Mesenchymal stem cell (in vitro differentiated cells and primary cell): ENCODE measurements around the gene SLC35F3.

Experiments
- DNase-seq: peaks from one replicate; pipeline ENCODE4 v3.0.0-alpha.2; 2013
- H2AFZ ChIP-seq: one replicate; pipeline ENCODE4 v1.6.1; 2013; ENCODE audit warnings: low read depth, mild to moderate bottlenecking, control low read depth, inconsistent platforms, low read length, moderate library complexity
- H2AK5ac ChIP-seq: 2 replicates; pipeline ENCODE4 v1.6.1; 2013; ENCODE audit warnings: low read length, moderate library complexity, mild to moderate bottlenecking, inconsistent platforms; ENCODE audit not compliant: severe bottlenecking
- H2BK120ac ChIP-seq: one replicate; pipeline ENCODE4 v1.6.1; 2013; ENCODE audit warnings: low read depth, mild to moderate bottlenecking, inconsistent platforms, low read length, moderate library complexity
- H2BK12ac ChIP-seq, 2 experiments: one replicate each; pipeline ENCODE4 v1.6.1; 2013; ENCODE audit warnings: inconsistent platforms in 2 of 2, low read length in 2 of 2, mild to moderate bottlenecking in 2 of 2, moderate library complexity in 2 of 2, control low read depth in 1 of 2
- H2BK15ac ChIP-seq: one replicate; pipeline ENCODE4 v1.6.1; 2013; ENCODE audit warnings: mild to moderate bottlenecking, low read depth, inconsistent platforms; ENCODE audit not compliant: poor library complexity, severe bottlenecking
- H2BK5ac ChIP-seq: 2 replicates; pipeline ENCODE4 v1.6.1; 2013; ENCODE audit warnings: low read depth, mild to moderate bottlenecking, low read length, control low read depth, inconsistent platforms; ENCODE audit not compliant: poor library complexity, severe bottlenecking
- H3K14ac ChIP-seq, 2 experiments: one replicate each; pipeline ENCODE4 v1.6.1; 2013; ENCODE audit warnings: inconsistent platforms in 2 of 2, low read length in 2 of 2, control low read depth in 1 of 2, mild to moderate bottlenecking in 1 of 2, moderate library complexity in 1 of 2
- H3K18ac ChIP-seq, 2 experiments: one replicate each; pipeline ENCODE4 v1.6.1; 2013; ENCODE audit warnings: inconsistent platforms in 2 of 2, low read length in 2 of 2, control low read depth in 1 of 2, low read depth in 1 of 2, mild to moderate bottlenecking in 1 of 2
- H3K23ac ChIP-seq, 2 experiments: one replicate each; pipeline ENCODE4 v1.6.1; 2013; ENCODE audit warnings: inconsistent platforms in 2 of 2, low read length in 2 of 2, mild to moderate bottlenecking in 2 of 2, moderate library complexity in 2 of 2, control low read depth in 1 of 2
- H3K27ac ChIP-seq: 2 replicates; pipeline ENCODE4 v1.5.1; 2013; ENCODE audit warnings: mild to moderate bottlenecking, moderate library complexity, low read length, control low read depth, inconsistent platforms; ENCODE audit not compliant: poor library complexity, severe bottlenecking
- H3K27me3 ChIP-seq, 2 experiments: 2 replicates each; pipeline versions ENCODE4 v1.6.1 to v1.7.0; 2013; ENCODE audit warnings: low read length in 2 of 2, mild to moderate bottlenecking in 2 of 2, moderate library complexity in 2 of 2, control low read depth in 1 of 2, inconsistent platforms in 1 of 2; ENCODE audit not compliant: control insufficient read depth in 1 of 2, insufficient read depth in 1 of 2
- H3K36me3 ChIP-seq, 2 experiments: 2 replicates each; pipeline versions ENCODE4 v1.6.1 to v1.7.0; 2013; ENCODE audit warnings: low read length in 2 of 2, control low read depth in 1 of 2, inconsistent platforms in 1 of 2, low read depth in 1 of 2, mild to moderate bottlenecking in 1 of 2; ENCODE audit not compliant: insufficient read depth in 2 of 2, control insufficient read depth in 1 of 2
- H3K4ac ChIP-seq, 2 experiments: one replicate each; pipeline ENCODE4 v1.6.1; 2013; ENCODE audit warnings: inconsistent platforms in 2 of 2, low read length in 2 of 2, mild to moderate bottlenecking in 2 of 2, moderate library complexity in 2 of 2, control low read depth in 1 of 2, low read depth in 1 of 2
- H3K4me1 ChIP-seq: 2 replicates; pipeline ENCODE4 v1.6.1; 2013; ENCODE audit warnings: low read depth, low read length, control low read depth; ENCODE audit not compliant: control insufficient read depth, insufficient read depth
- H3K4me2 ChIP-seq: 2 replicates; pipeline ENCODE4 v1.6.1; 2013; ENCODE audit warnings: low read length, mild to moderate bottlenecking, inconsistent platforms; ENCODE audit not compliant: poor library complexity, severe bottlenecking
- H3K4me3 ChIP-seq, 2 experiments: 2 replicates each; pipeline versions ENCODE4 v1.5.1 to v1.7.0; 2013; ENCODE audit warnings: low read length in 2 of 2, mild to moderate bottlenecking in 2 of 2, control low read depth in 1 of 2, low read depth in 1 of 2; ENCODE audit not compliant: insufficient read depth in 1 of 2
- H3K79me1 ChIP-seq: replicated peaks from 2 replicates; pipeline ENCODE4 v1.6.1; 2013; ENCODE audit warnings: mild to moderate bottlenecking, control low read depth, low read length, inconsistent platforms; ENCODE audit not compliant: poor library complexity, severe bottlenecking
- H3K9ac ChIP-seq: 2 replicates; pipeline ENCODE4 v1.7.0; 2013; ENCODE audit warnings: mild to moderate bottlenecking, low read length, moderate library complexity
- H3K9me3 ChIP-seq: 2 replicates; pipeline ENCODE4 v1.7.0; 2013; ENCODE audit warnings: mild to moderate bottlenecking, low read length; ENCODE audit not compliant: control insufficient read depth
- H4K8ac ChIP-seq: one replicate; pipeline ENCODE4 v1.6.1; 2013; ENCODE audit warnings: inconsistent platforms, mild to moderate bottlenecking, low read length, moderate library complexity
- H4K91ac ChIP-seq: one replicate; pipeline ENCODE4 v1.6.1; 2013; ENCODE audit warnings: mild to moderate bottlenecking, low read length, inconsistent platforms
- WGBS: methylation state at CpG from one replicate; pipeline ENCODE4 v1.1.7; 2013; ENCODE audit warnings: mixed read lengths; 5-methylcytosine and 5-hydroxymethylcytosine counted together

Gene SLC35F3

DNA sequence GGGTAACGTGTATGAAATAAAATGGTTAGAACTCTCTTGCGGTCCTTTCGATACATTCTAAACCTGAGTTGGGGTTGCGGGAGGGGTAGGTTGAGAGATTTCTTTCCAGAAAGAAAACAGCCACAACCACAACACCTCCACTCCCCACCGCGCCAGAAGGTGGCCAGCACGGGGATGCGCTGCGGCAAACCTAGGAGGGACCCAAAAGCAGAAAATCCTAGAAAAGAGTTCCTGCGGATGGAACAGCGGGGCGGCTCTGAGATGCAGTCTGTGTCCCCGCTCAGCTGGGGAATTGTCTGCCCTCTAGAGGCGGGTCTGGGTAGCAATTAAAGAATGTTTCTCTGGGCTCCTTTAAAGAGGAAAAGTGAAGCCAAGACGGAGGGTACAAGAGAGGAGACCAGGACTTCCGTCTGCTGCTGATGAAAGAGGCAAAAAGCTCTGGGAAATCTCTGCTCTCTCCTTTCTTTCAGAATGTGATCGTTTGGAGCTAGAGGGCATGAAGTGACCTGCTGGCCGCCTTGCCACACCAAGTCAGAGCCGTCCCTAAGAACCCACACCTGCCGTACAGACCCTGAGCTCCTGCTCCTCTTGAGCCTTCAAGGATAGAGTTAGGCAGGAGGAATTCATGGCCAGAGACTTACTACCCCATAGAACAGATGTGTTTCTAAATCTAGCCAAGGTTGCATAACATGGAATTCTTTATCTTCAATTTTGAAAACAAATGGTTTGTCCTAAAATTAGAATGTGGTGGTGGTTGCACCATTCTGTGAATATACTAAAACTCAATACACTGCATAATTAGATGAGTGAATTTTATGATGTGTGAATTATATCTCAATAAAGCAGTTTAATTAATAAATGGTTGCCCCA lies 422.3 kb downstream of the SLC35F3 start:
- peaks cover 34 to 43% of the 10 kb centered on the region in 2 experiments for H3K27me3 ChIP-seq
- no peak overlapping the region for H2BK15ac ChIP-seq
- no peak overlapping the region for H3K18ac ChIP-seq
- no peak overlapping the region for H3K14ac ChIP-seq
- H3K9ac ChIP-seq, result peak overlapping the region; percentile 35
- H2AFZ ChIP-seq, result no peak overlapping the region
- H2BK120ac ChIP-seq, result no peak overlapping the region
- peak overlapping the region in 1 of 2 experiments; percentile 65 for H3K4me3 ChIP-seq
- no peak overlapping the region for H2BK5ac ChIP-seq
- no peak overlapping the region for H3K4me2 ChIP-seq
- no peak overlapping the region for H3K23ac ChIP-seq
- H4K8ac ChIP-seq, result no peak overlapping the region
- H3K4me1 ChIP-seq, result peaks cover 2% of the 10 kb centered on the region
- H3K36me3 ChIP-seq, result no peaks in the 10 kb centered on the region
- no peaks in the 10 kb centered on the region for H3K79me1 ChIP-seq
- no peak overlapping the region for H2BK12ac ChIP-seq
- DNase-seq, result peak; percentile 55
- no peak overlapping the region for H4K91ac ChIP-seq
- H3K9me3 ChIP-seq, result no peaks in the 10 kb centered on the region
- H3K27ac ChIP-seq, result no peak overlapping the region
- WGBS, result 13% methylated on average over 14 of the region's 20 CpGs
- no peak overlapping the region for H3K4ac ChIP-seq
- no peak overlapping the region for H2AK5ac ChIP-seq

- H4K8ac ChIP-seq, result no peak overlapping the region
- peaks cover 33 to 38% of the 10 kb centered on the region in 2 experiments for H3K27me3 ChIP-seq
- H4K91ac ChIP-seq, result no peak overlapping the region
- H3K4me1 ChIP-seq, result peaks cover 2% of the 10 kb centered on the region
- H3K23ac ChIP-seq, result no peak overlapping the region
- H3K36me3 ChIP-seq, result no peaks in the 10 kb centered on the region
- 85% methylated on average over 8 of the region's 9 CpGs for WGBS
- no peak overlapping the region for H3K27ac ChIP-seq
- no peak for DNase-seq
- no peak overlapping the region for H2AFZ ChIP-seq
- H3K79me1 ChIP-seq, result no peaks in the 10 kb centered on the region
- H3K9ac ChIP-seq, result no peak overlapping the region
- H2AK5ac ChIP-seq, result no peak overlapping the region
- no peak overlapping the region for H3K18ac ChIP-seq
- no peak overlapping the region for H2BK120ac ChIP-seq
- no peak overlapping the region for H3K4me3 ChIP-seq
- H3K4me2 ChIP-seq, result no peak overlapping the region
- no peaks in the 10 kb centered on the region for H3K9me3 ChIP-seq
- H2BK12ac ChIP-seq, result no peak overlapping the region
- H2BK5ac ChIP-seq, result no peak overlapping the region
- H3K14ac ChIP-seq, result no peak overlapping the region
- H2BK15ac ChIP-seq, result no peak overlapping the region
- H3K4ac ChIP-seq, result no peak overlapping the region
These were observed 423.2 kb downstream of the SLC35F3 start for GRCh38 chr1:234327577-234328164.

DNA sequence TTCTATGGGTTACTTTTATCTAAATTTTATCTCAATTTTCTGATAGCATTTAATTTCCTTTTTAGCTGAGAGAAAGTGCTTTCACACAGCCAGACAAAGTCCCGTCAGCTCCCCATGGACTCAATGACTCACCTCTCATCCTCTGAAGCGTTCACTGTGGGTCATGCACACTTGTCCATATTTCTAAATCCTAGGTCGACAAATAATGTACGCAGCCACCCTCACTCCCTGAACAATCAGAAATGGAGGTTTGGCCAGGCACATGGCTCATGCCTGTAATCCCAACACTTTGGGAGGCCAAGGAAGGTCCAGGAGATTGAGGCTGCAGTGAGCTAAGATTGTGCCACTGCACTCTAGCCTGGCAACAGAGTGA lies 426.4 kb downstream of the SLC35F3 start:
- H3K36me3 ChIP-seq, result no peaks in the 10 kb centered on the region

GRCh38 chr1:234331507-234331906 lies 427.0 kb downstream of the SLC35F3 start:
- H2BK12ac ChIP-seq, result no peak overlapping the region
- no peak overlapping the region for H4K91ac ChIP-seq
- H2BK120ac ChIP-seq, result no peak overlapping the region
- peaks cover under 1 to 9% of the 10 kb centered on the region in 2 experiments for H3K27me3 ChIP-seq
- peaks cover under 1% of the 10 kb centered on the region for H3K4me1 ChIP-seq
- H3K9ac ChIP-seq, result no peak overlapping the region
- H3K36me3 ChIP-seq, result no peaks in the 10 kb centered on the region
- H3K4ac ChIP-seq, result no peak overlapping the region
- no peak overlapping the region for H2AFZ ChIP-seq
- no peak overlapping the region for H3K14ac ChIP-seq
- no peak for DNase-seq
- H2AK5ac ChIP-seq, result no peak overlapping the region
- no peak overlapping the region for H2BK5ac ChIP-seq
- no peak overlapping the region for H3K27ac ChIP-seq
- H3K79me1 ChIP-seq, result no peaks in the 10 kb centered on the region
- no peak overlapping the region for H3K4me3 ChIP-seq
- H3K18ac ChIP-seq, result no peak overlapping the region
- 88% methylated on average over 2 of the region's 2 CpGs for WGBS
- H4K8ac ChIP-seq, result no peak overlapping the region
- no peak overlapping the region for H2BK15ac ChIP-seq
- H3K23ac ChIP-seq, result no peak overlapping the region
- no peak overlapping the region for H3K4me2 ChIP-seq
- peaks cover 15% of the 10 kb centered on the region for H3K9me3 ChIP-seq

More for the DNA sequence above, 426.4 kb downstream of the SLC35F3 start:
- Histone ChIP-seq H3K4me2 (no peak overlapping the region), H4K8ac (no peak overlapping the region), H3K4ac (no peak overlapping the region), H2BK5ac (no peak overlapping the region), H3K9ac (no peak overlapping the region), H2AFZ (no peak overlapping the region), H3K14ac (no peak overlapping the region), H3K79me1 (no peaks in the 10 kb centered on the region), H3K27me3 (peaks cover 7 to 15% of the 10 kb centered on the region in 2 experiments), H2AK5ac (no peak overlapping the region), H3K9me3 (peaks cover 8% of the 10 kb centered on the region), H3K4me1 (peaks cover 2% of the 10 kb centered on the region), H2BK120ac (no peak overlapping the region), H3K18ac (no peak overlapping the region), H3K4me3 (no peak overlapping the region), H3K27ac (no peak overlapping the region), H4K91ac (no peak overlapping the region), H2BK12ac (no peak overlapping the region), H3K23ac (no peak overlapping the region), H2BK15ac (no peak overlapping the region)
- WGBS, result 70% methylated on average over 4 of the region's 4 CpGs
- DNase-seq, result peak; percentile 8
